IPS-NIHi7 (cell line): ENCODE data around the gene LATS2.

Experiments used
- DNase-seq: peaks from one replicate; pipeline ENCODE4 v3.0.0; 2012; ENCODE audit warnings: mixed read lengths; ENCODE audit errors: extremely low spot score

LATS2 gene

DNA sequence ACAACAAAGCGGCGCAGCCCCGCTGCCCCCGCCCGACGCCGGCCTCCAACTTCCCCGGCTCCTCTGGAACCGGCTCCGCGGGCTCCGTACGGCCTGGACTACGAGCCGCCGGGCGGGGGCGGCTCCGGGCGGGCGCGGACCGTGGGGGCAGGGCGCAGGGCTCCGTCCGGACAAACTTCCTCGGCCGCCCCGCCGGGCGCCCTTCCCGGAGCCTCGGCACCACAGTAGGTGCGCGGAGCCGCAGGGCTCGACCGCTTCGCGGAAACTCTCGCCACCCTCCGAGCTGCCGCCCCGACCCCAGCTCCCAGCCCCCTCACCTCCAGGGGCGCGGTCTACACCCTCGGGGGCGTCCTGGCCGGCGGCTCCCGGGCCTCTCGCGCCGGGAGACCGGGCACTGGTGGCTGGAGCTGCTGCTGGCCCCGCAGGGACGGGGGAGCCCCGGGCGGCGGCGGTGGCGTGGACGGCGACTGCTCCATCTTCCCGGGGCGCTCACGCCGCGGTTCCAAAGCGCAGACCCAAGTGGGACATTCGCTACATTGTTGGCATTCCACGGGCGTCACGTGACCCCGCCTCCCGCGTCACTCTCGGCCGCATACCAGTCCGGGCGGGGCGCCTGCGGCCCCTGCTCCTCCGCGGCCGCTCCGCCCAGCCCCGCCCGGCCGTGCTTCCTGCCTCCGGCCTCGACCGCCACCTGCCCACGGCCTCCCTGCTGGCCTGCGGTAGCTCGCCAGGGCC, at the start of gene LATS2:
Gene LATS2 (minus strand): TSS at position 558 of the 735 bp plus-strand sequence. CDS start 15,560 bp downstream, outside the sequence.
- peak; percentile 96 for DNase-seq

DNA sequence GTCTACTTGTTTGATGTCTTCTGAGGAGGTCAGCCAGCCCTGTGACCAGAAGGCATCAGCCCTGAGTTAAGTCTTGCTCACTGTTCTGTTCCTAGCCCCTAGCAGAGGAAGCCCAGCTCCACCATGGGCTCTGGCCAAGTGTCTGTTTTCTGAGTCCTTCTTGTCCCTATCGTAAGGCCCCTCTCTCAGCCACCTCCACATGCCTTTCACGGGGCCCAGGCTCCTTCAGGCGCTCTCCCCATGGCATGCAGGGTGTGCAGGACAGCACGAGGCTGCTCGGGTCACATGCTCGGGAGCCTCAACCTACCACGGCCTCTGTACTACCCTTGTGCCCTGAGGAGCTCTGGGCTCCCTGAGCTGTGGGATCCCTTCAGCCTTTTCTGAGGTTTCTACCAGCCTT, 47.8 kb upstream of the LATS2 start:
- DNase-seq, result no peak

DNA sequence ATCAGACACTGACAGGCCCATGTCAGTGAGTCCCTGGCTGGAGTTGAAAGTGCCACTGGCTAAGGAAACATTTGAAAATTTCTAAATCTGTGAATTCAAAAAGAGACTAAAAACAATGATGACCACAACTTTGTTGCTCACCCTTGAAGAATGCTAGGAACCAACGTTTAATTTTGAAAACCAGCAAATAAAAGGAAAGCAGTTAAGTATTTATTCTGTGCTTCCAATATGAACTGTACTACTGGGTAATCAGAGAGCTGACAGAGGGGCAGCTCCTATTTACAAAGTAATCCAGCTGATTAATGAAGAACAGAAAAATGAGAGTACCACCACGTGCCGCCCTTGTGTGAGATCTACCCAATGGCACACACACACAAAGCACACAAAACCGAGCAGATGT, 44.7 kb upstream of the LATS2 start:
- no peak for DNase-seq

DNA sequence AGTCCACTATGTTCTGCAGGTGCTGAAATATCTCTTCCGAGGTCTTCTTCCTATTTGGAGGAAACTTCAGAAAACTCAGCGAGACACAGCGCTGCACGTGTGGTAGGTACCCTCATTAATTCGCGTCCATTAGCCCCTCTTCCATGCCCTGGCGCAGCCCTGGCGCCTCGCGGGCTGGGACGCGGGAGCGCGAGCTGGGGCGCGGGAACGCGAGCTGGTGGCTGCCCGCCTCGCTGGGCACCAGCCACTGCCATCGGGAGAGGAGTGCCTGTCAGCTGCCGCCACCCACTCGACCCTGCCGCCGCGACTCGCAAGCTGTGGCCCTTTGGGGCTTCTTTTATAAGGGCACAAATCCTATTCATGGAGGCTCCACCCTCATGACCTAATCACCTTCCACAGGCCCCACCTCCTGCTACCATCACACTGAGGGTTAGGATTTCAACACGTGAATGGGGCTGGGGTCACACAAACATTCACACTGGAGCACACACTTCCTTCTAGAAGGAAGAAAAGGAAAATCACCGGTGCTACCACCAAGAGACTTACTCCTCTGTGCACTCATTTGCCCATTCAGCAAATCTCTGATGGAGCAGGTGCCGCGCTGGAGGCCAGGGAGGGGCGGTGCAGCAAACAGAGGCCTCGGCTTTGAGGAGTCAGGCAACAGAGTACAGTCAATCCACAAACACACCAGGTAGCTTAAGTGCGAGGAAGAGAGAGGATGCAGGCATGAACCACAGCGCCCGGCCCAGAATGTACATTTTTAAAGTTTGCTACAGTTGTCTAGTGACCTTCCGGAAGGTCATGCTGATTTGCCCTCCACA, 43.0 kb upstream of the LATS2 start:
- DNase-seq, result no peak

DNA sequence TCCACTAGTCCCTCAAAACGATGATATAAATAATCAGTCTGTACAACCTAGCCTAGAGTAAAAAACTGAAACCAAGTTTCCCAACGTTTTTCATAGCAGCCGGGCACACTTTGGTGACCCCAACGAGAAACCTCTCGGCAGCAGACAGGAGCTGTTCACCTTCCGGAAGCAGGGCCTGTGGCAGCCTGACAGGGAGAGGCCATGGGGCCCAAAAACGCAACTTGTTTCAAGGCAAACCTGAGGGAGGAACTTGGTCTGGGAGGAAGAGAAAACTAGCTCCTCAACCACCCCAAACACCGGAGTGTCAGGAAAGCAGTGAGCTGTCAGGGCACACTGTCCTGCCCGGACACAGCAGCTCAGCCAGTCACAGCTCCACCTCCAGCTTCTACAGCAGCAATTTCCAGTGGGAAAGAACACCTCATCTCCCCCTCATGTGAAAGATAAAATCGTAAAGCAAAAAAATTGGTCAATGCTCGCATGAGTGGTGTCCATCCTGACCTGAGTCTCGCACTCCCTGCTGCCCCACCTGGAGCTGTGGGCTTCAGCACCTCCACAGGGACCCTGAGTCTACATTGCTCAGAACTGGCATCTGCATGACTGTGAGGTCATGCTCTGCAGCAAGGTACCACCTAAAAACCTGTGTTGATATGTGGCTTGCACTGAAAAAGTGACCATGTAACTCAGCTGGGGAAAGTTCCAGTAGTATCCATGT, 40.6 kb upstream of the LATS2 start:
- no peak for DNase-seq

DNA sequence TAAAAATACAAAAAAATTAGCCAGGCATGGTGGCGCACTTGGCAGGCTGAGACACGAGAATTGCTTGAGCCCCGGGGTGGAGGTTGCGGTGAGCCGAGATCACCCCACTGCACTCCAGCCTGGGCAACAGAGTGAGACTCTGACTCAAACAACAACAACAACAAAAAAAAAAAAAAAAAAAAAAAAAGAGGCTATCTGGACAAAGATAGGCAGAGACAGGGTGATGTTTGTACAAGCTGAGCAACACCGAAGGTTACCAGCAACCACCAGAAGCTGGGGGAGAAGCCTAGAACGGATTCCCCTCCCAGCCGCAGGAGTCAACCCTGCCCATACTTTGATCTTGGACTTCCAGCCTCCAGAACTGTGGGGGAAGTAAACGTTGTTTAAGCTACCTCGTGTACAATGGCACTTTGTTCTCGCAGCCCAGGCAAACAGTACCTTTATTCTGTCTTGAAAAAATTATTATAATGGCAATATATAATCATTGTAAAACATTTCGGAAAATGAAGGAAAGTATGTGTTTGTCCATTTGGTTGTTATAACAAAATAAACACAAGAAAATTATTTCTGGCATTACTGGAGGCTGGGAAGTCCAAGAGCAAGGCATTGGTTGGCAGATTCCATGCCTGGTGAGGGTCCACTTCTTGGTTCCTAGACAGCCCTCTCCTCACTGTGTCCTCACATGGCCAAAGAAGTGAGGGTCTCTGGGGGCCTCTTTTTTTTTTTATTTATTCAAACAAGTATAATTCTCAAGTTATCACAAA, 39.8 kb upstream of the LATS2 start:
- no peak for DNase-seq

DNA sequence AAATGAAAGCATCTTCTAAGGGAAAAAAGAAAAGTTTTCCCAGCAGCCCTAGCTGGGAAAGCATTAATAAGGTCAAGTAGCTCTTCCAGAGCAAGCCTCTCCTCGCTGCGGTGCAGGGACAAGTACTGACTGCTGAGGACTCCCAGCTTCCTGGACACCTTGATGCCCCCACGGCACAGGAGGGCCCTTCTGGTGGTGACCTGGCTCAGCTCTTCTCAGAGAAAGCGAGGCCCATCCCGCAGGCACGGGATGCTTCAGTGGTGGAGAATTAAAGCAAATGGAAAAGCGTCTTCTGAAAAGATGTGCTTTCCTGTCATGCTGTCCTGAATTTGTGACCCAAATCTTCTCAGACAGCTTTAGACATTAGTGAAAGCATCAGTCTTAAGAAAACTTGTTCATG, 38.8 kb upstream of the LATS2 start:
- no peak for DNase-seq

DNA sequence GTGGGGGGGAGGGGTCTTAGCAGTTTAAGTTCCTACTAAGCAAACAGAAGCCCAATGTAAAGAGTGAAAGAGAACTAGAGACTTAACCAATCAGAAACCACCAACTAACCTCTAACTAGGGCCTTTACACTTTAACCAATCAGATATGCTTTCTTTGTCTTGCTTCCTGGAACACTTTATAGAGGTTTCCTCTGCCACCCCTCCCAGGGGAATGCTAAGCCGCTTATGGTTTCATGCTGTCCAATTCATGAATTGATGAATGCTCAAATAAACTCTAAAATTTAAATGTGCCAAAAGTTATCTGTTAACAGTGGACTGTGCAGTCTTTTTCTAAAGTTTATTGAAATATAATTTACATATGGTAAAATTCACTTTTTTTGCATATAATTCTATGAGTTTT, 33.9 kb upstream of the LATS2 start:
- DNase-seq, result no peak

DNA sequence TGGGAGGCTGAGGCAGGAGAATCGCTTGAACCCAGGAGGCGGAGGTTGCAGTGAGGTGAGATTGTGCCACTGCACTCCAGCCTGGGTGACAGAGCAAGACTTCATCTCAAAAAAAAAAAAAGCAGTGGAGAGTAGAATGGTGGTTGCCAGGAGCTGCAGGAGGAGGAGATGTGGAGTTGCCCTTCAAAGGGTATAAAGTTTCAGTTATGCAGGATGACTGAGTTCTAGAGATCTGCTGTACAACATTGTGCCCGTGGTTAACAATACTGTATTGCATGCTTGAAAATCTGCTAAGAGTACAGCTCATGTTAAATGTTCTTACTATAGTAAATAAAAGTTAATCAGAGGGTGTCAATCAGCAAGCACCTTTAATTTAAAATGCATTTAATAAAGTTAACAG, 28.4 kb upstream of the LATS2 start:
- no peak for DNase-seq

DNA sequence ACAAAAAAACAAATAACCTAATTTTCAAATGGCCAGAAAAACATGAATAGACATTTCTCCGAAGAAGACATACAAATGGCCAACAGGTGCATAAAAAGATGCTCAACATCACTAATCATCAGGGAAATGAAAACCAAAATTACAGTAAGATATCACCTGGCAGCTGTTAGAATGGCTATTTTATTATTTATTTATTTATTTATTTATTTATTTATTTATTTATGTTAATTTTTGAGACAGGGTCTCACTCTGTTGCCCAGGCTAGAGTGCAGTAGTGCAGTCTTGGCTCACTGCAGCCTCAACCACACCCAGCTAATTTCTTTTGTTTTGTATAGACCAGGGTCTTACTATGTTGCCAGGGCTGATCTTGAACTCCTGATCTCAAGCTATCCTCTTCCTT, 27.1 kb upstream of the LATS2 start:
- no peak for DNase-seq

DNA sequence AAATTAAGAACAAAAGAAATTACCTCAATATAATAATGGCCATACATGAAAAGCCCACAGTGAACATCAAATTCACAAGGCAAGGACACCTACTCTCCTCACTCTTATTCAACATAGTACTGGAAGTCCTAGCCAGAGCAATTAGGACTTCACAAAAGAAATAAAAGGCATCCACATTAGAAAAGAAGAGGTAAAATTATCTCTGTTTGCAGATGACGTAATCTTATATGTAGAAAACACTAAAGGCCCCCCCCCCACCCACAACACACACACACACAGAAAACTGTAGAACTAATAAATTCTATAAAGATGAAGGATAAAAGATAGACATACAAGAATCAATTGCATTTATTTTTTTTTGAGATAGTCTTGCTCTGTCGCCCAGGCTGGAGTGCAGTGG, 25.5 kb upstream of the LATS2 start:
- no peak for DNase-seq

DNA sequence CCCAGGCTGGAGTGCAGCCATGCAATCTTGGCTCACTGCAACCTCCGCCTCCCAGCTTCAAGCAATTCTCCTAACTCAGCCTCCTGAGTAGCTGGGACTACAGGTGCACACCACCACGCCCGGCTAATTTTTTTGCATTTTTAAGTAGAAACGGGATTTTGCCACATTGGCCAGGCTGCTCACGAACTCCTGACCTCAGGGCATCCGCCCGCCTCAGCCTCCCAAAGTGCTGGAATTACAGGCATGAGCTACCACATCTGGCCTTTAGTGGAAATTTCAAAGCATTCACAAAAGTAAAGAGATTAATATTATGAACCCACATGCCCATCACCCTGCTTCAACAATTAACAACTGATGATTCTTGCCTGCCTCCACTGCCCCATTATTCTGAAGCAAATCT, 20.5 kb upstream of the LATS2 start:
- no peak for DNase-seq

DNA sequence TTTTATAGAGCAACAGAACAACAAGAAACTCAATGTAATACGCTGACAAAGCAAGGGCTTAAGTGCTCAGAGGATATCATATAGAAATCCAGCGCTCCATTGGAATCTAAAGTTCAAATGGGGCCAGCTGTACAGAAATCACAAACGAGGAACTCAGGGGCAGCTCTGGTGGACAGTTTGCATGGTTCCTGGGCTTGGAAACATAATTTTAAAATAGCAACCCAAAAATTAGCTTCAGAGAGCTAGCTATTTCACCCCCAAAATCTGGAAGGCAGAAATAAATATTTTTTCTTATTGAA, 19.2 kb upstream of the LATS2 start:
- DNase-seq, result no peak

DNA sequence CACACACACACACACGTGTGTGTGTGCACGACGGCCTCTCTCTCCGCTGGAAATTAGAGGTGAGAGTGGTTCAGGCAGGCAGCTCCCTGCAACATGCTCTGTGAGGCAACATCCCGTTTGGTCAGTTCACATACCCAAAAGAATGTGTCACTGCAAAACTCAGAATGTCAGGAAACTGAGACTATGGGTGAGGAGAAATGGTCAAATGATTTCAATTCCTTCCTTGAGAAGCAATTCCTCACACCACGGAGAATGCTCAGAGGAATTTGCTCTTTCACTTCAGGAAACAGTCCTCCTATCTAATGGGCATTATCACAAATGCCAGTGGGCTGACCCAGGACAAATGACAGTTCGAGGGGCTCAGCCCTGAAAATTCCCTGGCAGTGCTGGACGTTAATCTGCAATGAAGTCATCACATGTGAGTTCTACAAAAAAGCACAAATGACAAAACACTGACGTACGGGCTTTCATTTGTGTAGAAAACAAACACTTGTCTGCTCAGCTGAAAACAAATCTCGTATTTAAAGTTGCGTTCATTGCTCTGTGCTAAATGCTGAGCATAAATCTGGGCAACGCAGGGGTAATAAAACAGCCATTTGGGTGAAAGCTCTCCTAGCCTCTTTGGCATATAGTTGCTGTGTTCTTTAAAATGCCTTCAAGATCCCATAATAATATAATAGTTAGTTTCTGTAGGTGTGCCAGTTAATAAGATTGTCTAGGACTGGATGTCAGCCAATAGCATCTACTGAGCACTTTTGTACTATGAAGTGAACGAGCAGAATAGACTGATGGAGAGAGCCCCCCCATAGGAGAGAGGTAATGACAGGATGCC, 18.6 kb upstream of the LATS2 start:
- no peak for DNase-seq

DNA sequence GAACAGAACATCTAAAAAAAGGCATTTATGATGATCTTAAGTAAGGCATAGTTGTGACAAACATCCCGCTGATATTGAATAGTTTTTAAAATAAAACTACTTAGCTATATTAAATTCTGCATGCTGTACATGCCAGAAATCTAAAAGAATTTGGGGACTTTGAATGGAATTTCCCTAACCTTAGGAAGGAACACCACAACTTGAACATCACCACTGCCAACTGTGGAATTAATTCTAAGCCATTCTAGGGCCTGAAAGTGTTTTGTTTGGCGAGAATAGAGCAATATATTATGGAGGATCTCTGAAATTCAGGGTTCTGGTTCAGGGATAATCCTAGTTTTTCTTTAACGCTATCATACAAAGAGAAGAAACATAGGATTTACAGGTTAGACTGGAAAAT, 17.8 kb upstream of the LATS2 start:
- no peak for DNase-seq

DNA sequence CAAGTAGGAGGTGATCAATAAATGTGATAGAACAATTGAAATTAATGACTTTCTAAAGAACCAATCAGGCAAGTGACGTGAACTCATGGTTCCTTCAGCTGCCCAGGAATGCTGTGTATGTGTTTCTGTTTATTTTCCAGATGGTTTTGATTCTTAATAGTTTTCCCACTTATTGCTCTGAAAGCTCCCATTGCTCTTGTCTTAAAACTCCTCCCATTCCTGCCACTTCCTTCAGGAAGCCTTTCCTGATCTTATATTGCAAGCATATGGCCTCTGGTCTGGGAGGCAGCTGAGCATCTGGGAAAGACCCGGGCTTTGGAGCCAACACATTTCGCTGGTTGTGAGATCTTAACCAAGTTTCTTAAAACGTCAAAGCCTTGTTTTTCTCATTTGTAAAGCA, 17.1 kb upstream of the LATS2 start:
- no peak for DNase-seq

DNA sequence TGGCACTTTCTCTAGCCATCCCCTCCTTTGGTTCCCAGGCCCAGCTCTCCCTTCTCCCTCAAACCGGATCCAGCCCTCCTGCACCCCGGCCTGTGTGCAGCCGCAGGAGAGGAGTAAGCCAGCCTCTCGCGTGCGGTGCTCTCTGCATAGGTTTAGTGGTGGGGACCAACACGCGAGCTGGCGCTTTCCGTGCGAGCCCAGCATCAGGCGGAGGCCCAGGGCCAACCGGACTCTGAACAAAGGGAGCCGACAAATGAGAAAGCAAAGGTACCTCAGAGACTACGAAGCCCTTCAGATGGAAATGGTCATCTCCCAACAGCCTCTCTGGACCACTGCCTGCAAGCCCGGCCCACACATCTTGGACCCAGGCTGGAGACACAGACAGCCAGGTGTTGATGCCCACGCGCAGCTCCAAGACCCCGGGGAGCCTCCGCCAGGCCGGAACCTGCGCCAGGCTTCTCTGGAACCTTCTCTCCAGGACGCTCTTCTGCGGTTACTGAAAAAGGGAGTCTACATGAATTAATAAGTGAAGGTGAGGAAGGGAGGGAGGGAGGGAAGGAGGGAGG, 16.5 kb upstream of the LATS2 start:
- DNase-seq, result no peak

DNA sequence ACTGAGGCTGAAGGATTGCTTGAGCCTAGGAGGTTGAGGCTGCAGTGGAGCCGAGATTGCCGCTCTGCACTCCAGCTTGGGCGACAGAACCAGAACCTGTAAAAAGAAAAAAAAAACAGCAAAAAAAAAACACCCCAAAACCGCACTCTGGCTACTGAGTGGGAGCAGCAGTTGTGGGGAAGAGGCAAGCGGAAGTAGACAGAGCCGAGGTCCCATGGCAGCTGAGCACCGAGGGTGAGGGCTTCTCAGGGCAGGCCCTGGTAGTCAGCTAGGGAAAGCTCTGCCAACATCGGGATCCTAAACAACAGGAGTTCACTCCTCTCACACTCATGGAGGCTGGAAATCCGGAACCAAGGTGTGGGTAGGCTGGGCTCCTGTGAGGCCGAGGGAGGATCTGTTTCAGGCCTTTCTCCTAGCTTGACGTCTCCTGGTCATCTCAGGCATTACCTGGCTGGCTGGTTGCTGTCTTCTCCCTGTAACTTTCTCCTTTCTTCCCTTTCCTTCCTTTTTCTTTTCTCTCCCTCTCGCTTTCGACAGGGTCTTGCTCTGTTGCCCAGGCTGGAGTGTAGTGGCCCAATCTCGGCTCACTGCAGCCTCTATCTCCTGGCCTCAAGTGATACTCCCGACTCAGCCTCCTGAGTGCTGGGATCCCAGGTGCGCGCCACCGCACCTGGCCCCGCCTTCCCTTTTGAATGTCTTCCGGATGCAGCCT, 15.8 kb upstream of the LATS2 start:
- no peak for DNase-seq

DNA sequence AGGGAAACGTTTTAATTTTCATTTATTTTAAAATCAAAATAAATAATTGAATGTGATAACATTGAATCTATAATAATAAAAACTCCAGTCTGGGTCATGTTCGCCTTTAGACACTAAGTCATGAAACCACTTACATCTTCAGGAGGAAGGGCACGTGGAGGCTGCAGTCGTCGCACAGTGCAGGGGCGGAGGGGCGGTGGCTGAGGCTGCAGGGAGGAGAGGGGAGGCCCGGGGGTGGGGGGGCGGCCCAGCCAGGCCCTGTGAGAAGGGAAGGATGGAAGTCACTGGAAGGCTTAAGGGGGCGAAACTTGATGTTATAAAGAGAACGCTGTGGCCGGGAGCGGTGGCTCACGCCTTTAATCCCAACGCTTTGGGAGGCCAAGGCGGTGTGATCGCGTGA, 14.9 kb upstream of the LATS2 start:
- DNase-seq, result no peak
